ENCODE results near the gene CPNE1.

Gene CPNE1

GRCh38 chr20:35600993-35601973, 63.4 kb downstream of the CPNE1 start:
- peak; percentile 45 to 51 for DNase-seq (ENCODE audit: extremely low read depth in 1 of 2, low read depth in 1 of 2)

GRCh38 chr20:35600176-35600992, 64.3 kb downstream of the CPNE1 start:
- DNase-seq (ENCODE audit: extremely low read depth in 1 of 2, low read depth in 1 of 2), result no peak

- DNase-seq (ENCODE audit: extremely low read depth in 1 of 2, low read depth in 1 of 2), result no peak
Measured at GRCh38 chr20:35599776-35600120, 65.0 kb downstream of the CPNE1 start.

GRCh38 chr20:35598899-35599775, 65.6 kb downstream of the CPNE1 start:
- no peak for DNase-seq (ENCODE audit: extremely low read depth in 1 of 2, low read depth in 1 of 2)

GRCh38 chr20:35598476-35598875, 66.2 kb downstream of the CPNE1 start:
- no peak for DNase-seq (ENCODE audit: extremely low read depth in 1 of 2, low read depth in 1 of 2)

- DNase-seq (ENCODE audit: extremely low read depth in 1 of 2, low read depth in 1 of 2), result no peak
Measured at GRCh38 chr20:35597186-35597585, 67.5 kb downstream of the CPNE1 start.

- no peak for DNase-seq (ENCODE audit: extremely low read depth in 1 of 2, low read depth in 1 of 2)
Measured at GRCh38 chr20:35595901-35596300, 68.8 kb downstream of the CPNE1 start.

GRCh38 chr20:35595456-35595855, 69.2 kb downstream of the CPNE1 start:
- no peak for DNase-seq (ENCODE audit: extremely low read depth in 1 of 2, low read depth in 1 of 2)

- DNase-seq (ENCODE audit: extremely low read depth in 1 of 2, low read depth in 1 of 2), result no peak
Measured at GRCh38 chr20:35592339-35592974, 72.2 kb downstream of the CPNE1 start.

- DNase-seq (ENCODE audit: extremely low read depth in 1 of 2, low read depth in 1 of 2), result no peak
Measured at GRCh38 chr20:35588397-35588796, 76.3 kb downstream of the CPNE1 start.

GRCh38 chr20:35587436-35587835, 77.3 kb downstream of the CPNE1 start:
- DNase-seq (ENCODE audit: extremely low read depth in 1 of 2, low read depth in 1 of 2), result no peak

- no peak for DNase-seq (ENCODE audit: extremely low read depth in 1 of 2, low read depth in 1 of 2)
Measured at GRCh38 chr20:35586751-35587425, 77.8 kb downstream of the CPNE1 start.

GRCh38 chr20:35583636-35584560, 80.8 kb downstream of the CPNE1 start:
- no peak for DNase-seq (ENCODE audit: extremely low read depth in 1 of 2, low read depth in 1 of 2)

- DNase-seq (ENCODE audit: extremely low read depth in 1 of 2, low read depth in 1 of 2), result no peak
Measured at GRCh38 chr20:35582741-35583404, 81.8 kb downstream of the CPNE1 start.

- no peak for DNase-seq (ENCODE audit: extremely low read depth in 1 of 2, low read depth in 1 of 2)
Measured at GRCh38 chr20:35582131-35582530, 82.6 kb downstream of the CPNE1 start.

- DNase-seq (ENCODE audit: extremely low read depth in 1 of 2, low read depth in 1 of 2), result no peak
Measured at GRCh38 chr20:35579196-35579595, 85.5 kb downstream of the CPNE1 start.

GRCh38 chr20:35578469-35578868, 86.2 kb downstream of the CPNE1 start:
- DNase-seq (ENCODE audit: extremely low read depth in 1 of 2, low read depth in 1 of 2), result no peak

- DNase-seq (ENCODE audit: extremely low read depth in 1 of 2, low read depth in 1 of 2), result no peak
Measured at GRCh38 chr20:35576816-35577215, 87.9 kb downstream of the CPNE1 start.

Data from stimulated activated CD8-positive, alpha-beta memory T cell treated with anti-CD3 and anti-CD28 coated beads, Interleukin-7, amount 100 ng/mL, for 48 hours (primary cell).